NCI-H1048 (cell line): ENCODE results near the gene NDUFB8.

Experiments
- DNase-seq: peaks from one replicate; lab custom pipeline; 2025; lab: John Stamatoyannopoulos, UW

NDUFB8 gene

DNA sequence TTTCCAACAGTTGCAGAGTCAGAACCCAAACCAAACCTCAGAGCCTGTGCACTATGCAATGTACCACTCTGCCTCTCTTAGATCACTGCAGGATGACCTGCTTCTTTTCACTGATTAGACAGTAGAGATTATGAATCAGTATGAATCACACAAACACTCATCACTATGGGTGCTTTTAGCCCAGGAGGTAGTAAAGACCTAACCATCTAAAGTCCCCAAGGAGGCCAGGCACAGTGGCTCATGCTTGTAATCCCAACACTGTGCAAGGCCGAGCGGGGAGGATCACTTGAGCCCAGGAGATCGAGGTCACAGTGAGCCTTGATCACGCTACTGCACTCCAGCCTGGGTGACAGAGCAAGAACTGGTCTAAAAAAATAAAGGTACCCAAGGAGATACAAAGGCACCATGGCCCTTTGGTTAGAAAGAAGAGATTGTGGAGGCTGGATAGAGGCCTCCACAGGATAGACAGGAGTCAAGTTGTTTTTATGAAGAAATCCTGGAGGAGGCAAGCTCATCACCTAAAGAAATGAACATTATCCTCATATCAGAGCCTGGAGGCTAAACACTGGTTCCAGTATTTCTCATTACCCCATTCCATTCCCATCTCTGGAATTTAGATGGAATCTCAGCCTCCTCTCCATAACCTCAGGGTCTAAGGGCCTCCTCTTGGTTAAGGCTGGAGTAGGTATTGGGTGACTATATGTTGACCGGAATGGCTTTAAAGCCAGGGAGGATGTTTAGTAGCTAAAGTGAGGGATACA is 22.9 kb downstream of the NDUFB8 start:
- DNase-seq, result no peak

DNA sequence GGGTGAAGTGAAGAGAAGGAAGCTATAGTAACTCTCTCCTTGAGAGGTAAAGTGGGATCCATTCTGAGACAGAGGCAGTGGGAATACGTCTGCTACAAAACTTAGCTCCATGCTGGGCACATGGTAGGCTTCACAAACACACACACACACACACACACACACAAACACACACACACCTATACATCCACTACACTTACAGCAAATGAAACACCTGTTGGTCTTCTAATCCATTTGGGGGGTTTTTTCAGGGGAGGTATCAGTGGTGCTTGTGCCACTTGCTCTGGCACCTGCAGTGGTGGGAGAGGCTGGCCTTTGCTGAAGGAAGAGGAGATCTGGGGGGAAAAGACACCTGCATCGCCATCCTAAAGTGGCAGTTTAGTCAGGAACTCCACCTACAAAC is 24.5 kb downstream of the NDUFB8 start:
- no peak for DNase-seq

DNA sequence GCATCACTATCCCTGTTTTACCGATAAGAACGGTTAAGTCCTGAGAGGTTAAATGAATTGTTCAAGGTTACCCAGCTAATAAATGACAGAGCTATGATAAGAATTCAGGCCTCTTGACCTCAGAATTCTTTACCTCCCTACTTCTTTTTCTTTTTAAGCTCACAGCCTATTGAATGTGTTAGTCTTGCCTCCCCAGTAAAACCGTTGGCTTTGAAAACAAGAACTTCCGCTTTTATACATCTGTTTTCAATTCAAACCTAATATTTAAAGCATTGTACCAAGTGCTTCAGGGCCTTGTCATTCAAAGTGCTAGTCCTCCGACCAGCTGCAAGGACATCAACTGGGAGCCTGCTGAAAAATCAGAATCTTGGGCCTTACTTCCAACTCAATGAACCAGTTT is 25.6 kb downstream of the NDUFB8 start:
- no peak for DNase-seq

DNA sequence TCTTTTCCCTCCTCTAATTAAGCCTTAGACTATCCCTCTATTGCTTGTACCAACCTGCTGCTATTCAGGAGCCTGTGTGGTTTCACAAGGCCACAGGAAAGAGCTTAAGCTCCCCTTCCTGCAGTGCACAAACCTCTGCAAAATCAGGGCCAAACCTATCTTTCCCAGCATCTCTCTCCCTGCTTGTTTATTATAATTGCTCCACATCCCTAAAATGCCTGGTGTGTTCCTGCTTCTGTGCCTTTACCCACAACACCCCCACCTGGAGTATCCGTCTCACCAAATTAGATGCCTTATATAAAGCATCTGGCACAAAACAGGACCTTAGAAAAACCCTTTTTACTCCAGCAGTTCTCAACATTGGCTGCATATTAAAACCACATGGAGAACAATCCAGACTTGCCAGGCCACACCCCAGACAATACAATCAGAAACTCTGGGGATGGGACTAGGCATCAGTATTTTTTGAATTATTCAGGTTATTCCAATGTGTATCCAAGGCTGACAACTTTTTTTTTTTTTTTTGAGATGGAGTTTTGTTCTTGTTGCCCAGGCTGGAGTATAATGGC is 26.7 kb downstream of the NDUFB8 start:
- DNase-seq, result no peak

DNA sequence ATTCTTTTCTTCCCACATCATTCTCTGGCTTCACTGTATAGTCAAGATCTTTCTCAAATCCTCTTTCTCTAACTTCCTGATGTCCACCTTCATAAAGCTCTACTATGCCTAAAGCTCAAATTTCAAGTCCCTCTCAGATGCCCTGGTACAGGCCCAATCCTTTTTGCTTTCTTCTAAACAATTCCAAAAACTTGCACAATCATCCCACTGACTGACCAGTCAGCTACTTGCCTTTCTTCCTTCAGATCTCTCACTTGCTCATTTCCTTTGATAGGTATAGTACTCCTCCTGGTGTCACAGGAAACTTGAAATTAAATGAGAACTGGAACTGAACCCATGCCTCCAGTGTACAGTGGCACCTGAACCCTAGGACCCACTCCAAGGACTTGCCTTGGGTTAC is 28.2 kb downstream of the NDUFB8 start:
- DNase-seq, result no peak

DNA sequence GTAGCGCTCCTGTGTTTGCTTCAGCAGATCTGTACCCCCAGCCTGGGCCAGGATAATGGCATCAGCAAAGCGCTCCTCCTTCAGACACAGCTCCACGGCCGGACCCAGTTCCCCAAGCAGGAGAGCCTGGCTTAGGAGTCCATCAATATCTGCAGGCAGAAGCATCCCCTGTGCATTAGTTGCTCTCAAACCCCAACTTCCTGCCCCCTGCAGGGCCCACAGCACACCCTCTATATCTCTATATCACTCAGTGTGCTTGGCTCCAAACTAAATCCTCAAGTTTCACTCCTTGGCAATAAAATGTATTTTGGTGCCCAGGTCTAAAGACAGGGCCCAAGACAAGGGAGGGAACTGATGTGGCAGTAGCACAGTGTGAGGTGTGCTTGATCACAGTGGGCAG is 31.6 kb downstream of the NDUFB8 start:
- no peak for DNase-seq

DNA sequence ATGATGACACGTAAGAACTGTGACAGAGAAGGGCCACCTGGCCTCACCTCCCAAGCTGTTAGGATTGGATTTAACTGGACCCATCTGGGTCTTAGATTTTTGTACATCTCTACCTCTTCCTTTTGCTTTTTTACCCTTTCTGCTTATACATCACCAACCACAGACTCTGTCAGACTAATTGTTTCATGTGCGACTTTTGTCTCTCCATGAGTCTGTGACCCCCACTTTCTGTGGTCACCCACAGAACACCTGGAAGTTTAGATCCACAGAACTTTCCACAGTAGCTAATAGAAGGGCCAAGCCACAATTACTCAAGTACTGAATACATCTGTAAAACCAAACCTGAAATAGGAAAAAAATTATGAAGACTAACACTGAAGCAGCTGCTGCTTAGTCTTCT is 33.1 kb downstream of the NDUFB8 start:
- DNase-seq, result no peak

DNA sequence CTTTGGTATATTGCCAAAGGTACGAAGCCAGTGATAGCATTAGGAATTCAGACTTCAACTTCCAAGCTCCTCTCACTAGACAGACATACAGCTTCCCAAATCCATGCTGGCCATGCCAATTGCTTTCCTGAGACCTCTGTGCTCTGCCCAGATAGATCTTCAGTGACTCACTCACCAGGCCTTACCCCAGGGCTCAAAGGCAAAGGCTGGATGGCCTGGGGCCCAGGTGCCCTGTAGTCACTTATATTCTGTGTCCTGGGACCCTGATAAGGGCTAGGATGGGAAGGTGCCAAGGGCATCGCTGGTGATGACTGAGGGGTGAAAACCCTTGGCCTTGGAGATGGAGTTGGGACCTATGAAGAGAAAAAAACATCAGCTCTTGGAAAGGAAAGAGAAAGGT is 39.1 kb downstream of the NDUFB8 start:
- DNase-seq, result no peak

DNA sequence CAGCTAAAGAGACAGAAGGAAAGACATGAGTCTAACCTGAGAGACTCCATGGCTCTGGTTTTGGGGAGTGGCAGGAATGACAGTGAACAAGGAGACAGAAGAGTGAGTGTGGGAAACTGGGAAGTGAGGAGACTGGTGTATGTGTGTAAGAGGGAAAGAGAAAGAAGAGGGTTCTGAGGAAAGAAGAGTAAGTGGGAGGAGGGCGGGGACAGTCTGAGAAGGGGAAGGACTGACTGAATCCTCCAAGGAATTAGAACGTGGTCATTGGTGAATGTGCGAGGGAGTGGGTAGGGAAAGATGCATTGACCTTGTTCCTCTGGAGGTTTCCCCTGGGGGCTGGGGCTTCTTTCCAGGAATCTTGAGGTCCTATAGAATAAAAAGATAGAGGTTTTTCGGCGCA is 40.3 kb downstream of the NDUFB8 start:
- no peak for DNase-seq

DNA sequence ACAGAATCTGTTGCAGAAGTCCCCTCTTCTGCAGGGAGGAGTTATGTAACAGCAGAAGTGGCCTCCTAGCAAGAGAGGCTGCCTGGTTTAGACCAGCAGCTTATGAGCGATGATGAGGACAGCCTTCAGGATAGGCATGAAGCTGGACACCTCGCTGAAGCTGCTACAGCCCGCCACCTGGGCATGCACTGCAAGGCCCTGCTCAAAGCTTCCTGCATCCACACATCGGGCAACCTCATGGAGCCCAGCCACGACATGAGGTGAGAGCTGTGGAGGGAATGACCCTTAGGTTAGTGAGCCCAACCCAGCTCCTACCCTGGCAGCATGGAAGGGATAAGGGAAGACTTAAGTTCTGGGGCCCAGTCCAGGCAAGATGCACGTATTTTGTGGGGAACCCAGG is 42.1 kb downstream of the NDUFB8 start:
- no peak for DNase-seq

DNA sequence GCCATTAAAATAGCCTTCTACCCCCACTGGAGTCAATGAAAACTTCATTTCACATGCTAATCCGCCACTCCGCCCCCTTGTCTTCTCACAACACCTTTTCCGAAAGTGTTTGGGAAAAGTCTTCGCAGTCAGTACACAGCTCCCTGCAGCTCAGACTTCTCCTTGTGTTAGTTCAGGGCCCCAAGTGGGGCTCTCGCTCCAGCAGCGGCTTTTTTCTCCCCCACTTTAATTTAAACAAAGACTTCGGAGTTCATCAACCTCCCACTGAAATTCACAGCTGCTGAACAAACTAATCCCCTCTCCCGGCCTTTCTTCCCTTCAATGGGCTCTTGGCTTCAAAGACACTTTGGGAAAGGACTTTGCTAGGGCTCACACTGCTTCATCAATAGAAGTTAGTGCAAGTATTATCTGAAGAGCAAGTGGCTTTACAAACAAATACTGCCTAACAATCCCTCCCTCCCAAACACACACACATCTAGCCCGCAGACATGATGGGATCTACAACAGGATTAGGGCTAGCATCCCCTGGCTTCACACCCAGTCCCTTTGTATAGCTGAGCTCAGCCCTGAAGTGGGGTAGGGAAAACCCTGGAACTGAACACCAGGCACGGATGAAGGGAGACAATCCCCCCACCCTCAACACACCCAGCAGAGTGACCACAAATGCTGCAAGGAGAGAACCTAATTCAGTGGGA is 43.7 kb downstream of the NDUFB8 start:
- DNase-seq, result no peak

DNA sequence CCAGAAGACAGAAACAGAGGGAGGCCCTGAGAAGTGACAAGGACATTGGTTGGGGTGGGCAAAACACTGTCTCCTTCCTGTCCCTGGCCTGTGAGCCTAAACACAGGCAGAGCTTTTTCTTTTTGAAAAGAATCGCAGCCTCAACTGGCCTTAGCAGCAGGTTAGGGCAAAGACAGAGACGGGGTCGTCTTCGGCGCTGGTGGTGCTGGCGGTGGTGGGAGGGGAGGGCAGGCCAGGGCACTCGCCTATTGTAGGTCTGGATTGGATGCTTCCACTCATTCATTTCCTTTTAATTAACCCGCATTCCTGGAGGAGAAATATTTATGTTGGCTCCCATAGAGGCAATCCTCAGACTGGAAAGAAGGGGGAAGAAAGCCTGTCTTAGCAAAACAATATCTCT is 44.3 kb downstream of the NDUFB8 start:
- no peak for DNase-seq

DNA sequence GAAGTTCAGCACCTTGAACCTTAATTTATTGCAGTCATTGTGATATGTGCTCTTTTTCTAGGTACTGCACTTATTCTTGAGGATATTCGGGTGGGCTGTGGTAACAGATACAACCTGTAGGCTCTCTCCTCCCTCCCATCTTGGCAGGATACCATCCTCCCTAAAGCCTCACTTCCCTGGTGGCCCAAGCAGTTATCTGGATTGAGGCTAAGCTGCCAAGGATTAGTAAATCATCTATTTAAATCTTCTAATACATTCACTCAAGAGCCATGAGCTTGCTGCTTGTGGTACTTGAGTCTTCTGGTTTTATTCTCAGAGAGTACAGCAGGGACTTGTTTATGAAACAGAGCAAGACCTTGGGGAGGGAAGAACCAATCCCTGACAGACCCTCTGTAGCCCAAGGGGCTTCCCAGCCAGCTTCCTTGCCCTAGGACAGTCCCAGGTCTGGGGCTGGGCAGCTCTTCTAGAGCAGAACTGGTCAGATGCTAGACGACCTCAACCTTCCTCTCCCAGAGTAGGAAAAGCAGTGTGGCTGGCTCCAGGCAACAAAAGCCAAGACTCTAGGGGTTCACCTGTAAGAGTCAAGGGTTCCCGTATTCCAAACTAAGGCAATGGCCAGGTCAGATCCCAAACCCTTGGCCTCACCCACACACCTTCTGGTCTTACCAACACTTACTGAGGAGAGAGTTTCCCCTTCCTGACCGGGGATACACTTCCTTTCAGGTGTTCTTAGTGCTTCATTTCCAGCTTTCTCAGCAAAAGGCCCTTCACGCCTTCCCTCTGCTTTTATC is 45.6 kb downstream of the NDUFB8 start:
- DNase-seq, result no peak

DNA sequence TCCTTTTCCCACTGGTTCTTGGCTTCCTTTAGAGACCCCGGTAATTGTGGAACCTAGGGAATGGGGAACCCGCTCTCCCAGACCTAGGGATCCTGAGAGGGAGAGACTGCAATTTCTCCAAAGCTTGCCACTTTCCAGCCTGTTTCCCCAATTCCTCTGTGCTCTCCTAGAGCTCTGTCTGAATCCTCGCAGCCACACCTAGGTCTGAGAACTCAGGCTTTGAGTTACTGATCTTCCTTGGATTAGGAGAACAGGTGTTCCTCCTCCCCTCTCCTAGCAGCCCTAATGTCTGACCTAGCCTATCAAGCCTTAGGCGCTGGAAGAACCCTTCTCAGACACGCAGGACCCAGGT is 46.9 kb downstream of the NDUFB8 start:
- DNase-seq, result no peak

DNA sequence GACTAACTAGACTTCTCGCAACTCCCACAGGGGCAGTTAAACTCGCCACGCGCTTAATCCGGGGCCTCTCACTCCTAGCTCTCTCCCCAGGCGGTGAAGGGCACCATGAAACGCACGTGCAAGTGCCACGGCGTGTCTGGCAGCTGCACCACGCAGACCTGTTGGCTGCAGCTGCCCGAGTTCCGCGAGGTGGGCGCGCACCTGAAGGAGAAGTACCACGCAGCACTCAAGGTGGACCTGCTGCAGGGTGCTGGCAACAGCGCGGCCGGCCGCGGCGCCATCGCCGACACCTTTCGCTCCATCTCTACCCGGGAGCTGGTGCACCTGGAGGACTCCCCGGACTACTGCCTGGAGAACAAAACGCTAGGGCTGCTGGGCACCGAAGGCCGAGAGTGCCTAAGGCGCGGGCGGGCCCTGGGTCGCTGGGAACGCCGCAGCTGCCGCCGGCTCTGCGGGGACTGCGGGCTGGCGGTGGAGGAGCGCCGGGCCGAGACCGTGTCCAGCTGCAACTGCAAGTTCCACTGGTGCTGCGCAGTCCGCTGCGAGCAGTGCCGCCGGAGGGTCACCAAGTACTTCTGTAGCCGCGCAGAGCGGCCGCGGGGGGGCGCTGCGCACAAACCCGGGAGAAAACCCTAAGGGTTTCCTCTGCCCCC is 47.4 kb downstream of the NDUFB8 start:
- peak; percentile 31 for DNase-seq

DNA sequence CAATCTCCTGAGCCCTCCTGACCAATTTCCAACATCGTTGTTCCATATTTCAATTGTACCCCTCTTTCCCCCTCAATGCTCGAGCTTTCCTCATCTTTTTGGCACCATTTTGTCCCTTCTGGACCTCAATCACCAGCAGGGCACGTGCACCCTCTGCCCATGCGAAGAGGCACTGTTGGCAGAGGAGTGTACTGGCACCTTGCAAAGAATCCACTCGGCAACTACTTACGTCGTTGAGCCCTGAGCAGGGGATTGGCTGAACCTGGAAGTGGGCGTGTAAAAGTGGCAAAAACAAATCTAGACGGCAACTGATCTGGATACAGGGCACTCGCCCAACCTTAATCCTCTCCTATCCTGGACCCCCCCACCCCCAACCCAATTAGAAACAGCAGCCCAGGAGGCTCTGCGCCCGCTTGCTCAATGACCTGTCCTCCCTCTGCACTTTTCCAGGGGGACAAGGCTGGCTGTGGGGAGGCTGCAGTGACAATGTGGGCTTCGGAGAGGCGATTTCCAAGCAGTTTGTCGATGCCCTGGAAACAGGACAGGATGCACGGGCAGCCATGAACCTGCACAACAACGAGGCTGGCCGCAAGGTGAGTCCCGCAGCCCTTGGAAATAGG is 48.1 kb downstream of the NDUFB8 start:
- peak; percentile 55 for DNase-seq

DNA sequence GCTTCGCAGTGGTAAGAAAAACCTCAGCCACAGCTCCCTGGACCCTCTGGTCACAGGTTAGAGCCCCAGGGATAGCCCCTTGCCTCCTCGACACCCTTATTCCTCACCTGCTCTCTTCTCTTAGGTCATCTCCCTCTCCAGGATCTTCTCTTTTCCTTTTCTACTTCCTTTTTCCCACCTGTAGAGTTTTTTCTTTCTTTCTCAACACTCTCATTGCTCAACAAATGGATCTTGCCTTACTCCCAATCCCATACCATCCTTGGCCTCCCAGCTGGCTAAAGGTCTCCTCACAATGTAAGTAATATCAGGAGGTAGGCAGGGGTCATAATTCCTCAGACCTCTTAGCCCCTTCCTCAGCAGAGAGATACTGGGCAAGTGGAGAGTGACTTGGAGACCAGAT is 49.7 kb downstream of the NDUFB8 start:
- no peak for DNase-seq

DNA sequence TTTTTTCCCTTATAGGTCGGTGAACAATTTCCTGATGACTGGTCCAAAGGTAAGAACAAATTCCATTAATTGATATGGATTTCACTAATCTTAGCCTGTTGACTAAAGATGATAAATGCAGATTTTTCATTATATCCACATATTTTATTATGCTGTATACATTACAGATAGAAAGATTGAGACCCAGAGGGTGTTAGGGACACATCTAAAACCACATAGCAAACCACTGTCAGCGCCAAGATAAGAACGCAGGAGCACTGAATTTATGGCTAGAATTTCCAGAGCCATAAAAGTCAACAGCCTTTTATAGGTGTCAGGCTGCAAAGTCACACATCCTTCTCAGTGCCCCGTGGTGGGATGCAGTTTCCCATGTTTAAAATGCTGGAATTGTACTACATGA is 50.6 kb downstream of the NDUFB8 start:
- no peak for DNase-seq

DNA sequence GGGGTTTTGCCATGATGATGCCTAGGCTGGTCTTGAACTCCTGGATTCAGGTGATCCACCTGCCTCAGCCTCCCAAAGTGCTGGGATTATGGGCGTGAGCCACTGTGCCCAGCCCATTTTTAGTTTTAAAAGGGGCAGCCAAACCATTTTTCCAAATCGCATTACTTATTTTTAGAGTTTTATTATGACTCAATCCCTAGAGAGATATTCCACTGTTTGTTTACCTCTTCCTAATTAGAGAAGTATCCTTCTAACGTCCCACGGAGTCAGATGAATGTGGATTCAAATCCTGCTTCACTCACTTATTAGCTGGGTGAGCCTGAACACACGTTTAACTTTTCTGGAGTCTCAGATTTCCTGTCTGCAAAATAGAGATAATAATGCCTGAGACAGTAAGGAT is 51.7 kb downstream of the NDUFB8 start:
- DNase-seq, result no peak
